NCI-H2171 (cell line): ENCODE measurements around the gene PKP2.

Source experiments
- DNase-seq: peaks from one replicate; lab custom pipeline; 2025; lab: John Stamatoyannopoulos, UW

Gene PKP2

DNA sequence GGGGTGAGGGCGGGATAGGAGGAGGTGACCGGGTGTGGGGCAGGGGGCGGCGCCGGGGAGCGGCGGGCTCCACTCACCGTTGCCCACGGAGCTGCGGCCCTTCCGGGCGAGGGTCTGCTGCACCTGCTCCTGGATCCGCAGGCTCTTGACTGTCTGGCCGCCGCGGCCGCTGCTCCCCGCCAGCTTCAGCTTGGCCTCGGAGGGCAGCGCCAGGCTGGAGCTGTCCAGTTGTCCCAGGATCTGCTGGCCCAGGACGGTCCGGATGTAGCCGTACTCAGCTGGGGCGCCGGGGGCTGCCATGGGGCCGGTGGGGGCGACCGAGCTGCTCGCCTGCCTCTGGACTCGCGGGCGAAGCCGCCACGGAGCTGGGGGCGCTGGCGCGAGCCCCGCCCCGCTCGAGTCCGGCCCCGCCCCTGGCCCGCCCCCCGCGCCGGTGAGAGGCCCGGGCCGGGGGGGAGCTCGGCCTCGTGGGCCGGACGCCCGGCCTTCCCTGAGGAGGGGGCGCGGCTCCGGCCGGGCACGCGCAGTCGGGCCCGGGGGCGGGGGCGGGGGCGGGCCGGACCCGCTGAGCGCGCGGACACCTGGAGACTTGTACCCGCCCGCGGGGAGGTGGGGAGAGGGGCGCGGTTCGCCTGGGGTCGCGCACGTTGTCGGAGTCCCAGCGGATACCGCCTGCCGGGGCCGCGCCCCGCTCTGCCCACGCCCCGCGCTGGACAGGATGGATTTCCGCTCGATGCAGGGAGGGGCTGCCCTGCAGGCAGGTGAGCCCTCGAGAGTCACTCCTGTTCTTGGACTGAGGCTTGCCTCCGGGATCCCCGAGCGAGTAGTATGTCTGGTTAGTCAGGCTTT is at the start of gene PKP2:
Gene PKP2 (minus strand): TSS at position 346 of the 849 bp plus-strand sequence. CDS start 46 bp downstream, at position 300.
- DNase-seq, result peak; percentile 79

DNA sequence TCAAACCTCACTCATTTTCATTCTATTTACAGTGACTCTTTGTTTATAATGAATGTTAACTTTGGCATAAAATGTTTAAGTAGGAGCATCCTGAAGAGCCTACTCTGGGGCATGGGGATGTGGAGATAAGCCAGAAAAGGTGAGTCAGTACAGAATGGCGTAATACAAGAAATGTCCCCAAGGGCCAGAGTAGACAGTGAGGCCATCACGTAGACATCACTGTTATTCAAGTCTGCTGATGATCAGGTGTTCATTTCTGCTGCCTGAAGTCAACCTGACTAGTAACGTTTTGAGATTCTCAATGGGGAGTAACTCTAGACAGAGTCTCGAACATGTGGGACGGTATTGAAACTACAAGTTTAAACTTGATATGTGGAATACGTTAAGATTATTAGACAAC is 47.6 kb upstream of the PKP2 start:
- DNase-seq, result no peak

GRCh38 chr12:32939801-32940200 is 43.2 kb upstream of the PKP2 start:
- no peak for DNase-seq

DNA sequence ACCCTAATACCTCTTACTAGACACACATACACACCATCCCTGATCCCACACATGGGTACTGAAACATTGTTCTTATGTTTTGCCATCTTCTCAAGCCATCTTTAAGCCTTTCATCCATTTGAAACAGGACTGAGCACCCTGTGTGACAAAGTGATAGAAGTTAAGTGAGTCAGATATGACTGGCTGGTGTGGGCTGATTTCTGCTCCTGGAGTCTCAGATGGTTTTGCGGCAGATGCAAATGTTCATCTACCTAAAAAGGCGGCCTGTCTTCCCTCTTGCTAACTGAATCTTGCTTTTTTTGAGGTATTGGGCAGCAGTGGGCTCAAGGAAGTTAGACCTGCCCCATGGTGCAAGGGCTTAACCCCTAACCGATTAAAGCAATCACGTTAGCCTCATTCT is 30.4 kb upstream of the PKP2 start:
- no peak for DNase-seq

DNA sequence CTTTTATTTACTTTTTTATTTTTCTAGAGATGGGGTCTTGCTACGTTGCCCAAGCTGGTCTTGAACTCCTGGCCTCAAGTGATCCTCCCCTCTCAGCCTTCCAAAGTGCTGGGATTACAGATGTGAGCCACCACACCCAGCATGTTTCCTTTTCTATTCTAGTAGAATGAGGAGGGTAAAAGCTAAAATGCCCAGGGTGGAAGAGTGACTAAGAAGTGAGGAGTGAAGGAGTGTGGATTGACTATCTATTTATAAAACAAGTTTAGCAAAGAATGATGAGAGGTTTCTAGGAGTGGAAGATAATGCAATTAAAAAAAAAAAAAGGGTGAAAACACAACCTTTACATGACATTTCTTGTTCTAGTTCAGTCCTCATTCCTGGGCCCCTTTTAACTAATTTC is 29.8 kb upstream of the PKP2 start:
- DNase-seq, result no peak

DNA sequence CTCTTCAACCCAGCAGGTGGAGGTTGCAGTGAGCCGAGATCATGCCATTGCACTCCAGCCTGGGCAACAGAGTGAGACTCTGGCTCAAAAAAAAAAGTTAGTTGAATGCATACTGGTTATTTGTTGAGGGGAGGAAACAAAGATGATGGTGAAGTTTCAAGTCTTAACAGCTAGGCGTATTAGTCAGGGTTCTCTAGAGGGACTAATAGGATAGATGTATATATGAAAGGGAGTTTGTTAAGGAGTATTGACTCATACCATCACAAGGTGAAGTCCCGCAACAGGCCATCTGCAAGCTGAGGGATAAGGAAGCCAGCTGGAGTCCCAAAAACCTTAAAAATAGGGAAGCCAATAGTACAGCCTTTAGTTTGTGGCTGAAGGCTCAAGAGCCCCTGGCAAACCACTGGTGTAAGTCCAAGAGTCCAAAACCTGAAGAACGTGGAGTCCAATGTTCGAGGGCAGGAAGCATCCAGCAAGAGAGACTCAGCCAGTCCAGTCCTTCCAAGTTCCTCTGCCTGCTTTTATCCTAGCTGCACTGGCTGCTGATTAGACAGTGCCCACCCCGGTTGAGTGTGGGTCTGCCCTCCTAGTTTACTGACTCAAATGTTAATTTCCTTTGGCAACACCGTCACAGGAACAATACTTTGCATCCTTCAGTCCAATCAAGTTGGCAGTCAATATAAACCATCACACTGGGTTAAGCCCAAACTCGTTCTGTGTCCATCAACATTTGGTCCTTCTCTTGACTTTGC is 26.1 kb upstream of the PKP2 start:
- DNase-seq, result no peak

DNA sequence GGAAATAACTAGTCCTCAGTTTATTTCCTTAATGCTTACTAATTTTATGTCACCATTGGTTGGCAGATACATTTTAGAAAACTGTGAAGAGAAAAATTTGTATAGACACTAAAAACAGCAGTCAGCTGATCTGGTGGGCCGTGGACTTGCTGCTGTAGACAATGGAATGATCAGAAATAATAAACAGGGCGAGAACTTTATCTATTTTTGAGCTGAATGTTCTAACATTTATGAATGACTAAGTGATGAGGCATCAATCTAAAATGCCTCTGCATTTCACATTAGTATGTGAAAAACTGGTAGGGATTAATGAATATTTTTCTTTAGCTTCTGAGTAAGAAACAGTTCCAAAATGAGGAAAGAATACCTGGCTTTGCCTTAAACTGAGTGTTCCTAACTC is 24.8 kb upstream of the PKP2 start:
- no peak for DNase-seq

GRCh38 chr12:32920506-32921085 is 24.0 kb upstream of the PKP2 start:
- DNase-seq, result no peak

DNA sequence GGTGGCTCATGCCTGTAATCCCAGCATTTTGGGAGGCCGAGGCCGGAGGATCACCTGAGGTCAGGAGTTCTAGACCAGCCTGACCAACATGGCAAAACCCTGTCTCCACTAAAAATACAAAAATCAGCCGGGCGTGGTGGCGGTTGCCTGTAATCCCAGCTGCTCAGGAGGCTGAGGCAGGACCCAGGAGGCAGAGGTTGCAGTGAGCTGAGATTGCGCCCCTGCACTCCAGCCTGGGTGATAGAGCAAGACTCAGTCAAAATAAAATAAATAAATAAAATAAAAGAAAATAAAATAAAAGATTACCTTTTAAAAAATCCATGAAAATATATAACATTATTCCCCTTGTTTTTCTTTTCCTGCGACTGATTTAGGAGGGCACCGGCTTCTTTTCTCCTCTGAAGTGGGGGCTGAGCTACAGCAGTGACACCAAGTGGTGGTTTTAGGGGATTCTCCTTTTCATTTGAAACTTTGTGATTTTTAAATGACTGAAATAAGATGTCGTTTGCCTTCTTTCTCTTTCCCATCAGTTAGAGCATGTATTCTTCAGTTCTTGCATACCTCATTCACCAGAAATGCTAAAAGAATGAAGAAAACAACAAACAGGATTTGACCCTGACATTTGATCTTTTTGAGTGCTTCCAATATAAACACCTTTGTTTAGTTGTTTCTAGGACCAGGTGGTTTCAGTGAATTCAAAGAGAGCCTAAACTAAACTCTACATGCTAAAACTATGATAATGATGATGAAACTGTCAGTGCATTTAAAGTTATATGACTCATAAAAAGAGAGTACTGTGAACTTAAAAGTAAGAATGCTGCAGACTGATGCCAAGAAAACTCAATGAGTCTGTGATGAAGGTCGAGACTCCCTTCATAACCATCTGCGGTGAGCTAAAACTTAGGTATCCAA is 22.6 kb upstream of the PKP2 start:
- DNase-seq, result peak; percentile 27

DNA sequence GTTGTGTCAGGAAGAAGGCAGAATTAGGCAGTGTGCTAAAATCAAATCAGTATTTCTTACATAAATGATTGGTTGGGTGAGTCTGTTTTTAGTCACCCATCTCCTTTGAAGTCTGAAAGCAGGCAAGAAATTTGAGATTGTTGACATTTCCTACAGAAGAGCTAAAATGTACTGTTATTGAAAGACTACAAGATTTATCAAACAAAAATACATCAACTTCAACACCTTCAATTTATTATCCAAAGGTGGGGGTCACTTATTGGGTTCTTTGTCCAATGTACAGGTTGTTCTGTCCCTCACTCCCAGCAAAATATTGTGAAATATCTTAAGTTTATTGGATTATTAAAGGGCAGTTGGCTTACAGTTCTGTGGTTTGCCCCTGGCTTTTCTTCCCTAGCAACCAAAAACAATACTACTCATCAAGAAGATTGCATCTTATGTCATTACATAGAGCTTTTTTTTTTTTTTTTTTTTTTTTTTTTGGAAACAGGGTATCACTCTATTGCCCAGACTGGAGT is 20.6 kb upstream of the PKP2 start:
- no peak for DNase-seq

- DNase-seq, result no peak
Measured at GRCh38 chr12:32907898-32908476, 11.4 kb upstream of the PKP2 start.

DNA sequence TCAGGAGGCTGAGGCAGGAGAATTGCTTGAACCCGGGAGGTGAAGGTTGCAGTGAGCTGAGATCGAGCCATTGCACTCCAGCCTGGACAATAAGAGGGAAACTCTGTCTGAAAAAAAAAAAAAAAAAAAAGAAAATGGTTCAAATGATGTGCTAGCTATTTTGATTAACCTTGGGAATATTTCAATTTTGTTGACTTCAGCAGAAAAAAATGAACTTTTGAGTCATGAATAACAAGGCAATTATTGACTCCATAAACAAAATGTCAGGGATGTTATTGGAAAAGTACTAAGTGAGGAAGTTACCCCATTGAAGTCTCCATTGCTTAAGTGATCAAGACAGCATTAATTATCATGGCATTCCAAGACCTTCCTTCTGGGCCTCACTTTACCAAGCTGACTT is 10.6 kb upstream of the PKP2 start:
- no peak for DNase-seq

- peak; percentile 61 for DNase-seq
Measured at GRCh38 chr12:32906399-32907165, 10.0 kb upstream of the PKP2 start.

DNA sequence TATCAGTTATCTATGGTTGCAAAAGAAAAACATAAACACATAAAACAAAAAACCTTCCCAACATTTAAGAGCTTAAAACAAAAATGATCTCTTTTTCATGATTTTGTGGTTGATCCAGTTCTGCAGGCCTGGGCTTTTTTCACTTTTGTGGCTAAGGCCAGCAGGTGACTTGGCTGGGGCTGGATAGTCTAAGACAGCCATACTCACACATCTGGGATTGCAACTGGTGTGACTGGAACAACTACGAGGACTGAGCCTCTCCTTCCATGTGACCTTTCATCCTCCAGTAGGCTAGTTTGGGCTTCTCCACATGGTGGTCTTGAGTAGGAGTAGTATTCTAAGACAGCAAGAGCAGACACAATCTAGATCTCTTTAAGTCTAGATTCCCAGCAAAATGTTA is 7.2 kb upstream of the PKP2 start:
- DNase-seq, result no peak

DNA sequence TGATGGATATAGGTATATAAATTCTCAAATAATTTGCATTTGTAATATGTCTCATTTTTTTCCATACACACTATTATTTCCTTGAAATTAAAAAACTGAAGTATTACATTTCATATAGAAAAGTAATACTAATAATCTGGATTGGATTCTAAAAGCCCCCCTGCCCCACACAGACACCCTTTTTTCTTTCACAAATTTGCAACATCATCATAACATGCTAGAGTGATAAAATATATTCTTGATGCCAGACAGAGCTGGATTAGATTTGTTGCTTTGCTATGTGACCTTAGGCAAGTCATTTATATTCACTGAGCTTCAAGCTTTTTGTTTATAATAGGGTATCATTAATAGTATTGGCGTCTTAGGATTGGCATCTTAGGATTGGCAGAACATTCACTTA is 6.7 kb upstream of the PKP2 start:
- no peak for DNase-seq

DNA sequence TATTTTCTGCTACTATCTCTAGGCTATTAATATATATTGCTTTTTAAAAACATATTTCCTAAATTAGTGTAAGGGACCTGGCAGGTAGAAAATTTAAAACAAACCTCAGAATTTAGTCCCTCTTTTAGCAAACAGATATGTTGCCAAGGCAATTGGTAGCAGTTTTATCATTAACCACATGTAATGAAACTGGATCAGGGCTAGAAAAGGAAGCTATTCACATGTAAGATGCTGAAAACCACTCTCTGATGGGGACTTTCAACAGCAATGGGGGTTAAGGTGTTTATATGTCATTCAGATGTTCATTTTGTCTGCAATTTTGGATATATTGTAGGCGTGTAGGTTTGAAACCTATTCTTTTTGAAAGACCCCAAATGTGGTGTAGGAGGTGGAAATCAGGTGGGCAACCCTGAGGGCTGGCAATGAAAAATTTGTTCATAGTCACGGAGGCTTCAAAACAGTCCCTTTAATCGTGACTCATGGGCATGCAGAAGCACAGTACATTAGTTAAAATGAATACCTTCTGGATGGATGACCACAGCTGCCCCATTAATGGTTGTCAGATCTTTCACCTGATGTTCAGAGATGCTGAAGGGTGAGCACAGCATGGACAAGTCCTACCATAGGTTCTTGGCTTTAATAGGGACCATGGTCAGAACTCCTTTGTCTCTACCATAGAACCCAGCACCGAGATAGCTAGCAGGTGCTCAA is 5.9 kb upstream of the PKP2 start:
- DNase-seq, result no peak

DNA sequence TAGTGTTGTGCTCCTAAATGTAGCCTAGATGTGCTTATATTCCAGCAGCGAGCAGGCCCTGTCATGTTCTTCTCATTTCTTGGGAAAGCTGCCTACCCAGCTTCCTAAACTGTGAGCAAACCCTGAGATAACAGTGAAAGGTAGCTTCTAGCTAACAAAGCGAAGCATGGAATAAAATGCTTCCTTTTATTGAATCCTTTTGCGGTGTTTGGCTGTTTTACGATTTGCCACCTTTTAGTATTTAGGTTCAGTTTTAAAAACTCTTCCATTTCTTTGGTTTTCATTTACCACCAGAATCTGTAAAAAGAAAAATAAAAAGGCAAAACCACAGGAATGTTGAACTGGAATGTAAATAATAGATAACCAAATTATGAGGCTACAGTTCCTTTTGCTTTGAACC is 5.0 kb upstream of the PKP2 start:
- no peak for DNase-seq

GRCh38 chr12:32897687-32898573 is 1.4 kb upstream of the PKP2 start:
- DNase-seq, result no peak

DNA sequence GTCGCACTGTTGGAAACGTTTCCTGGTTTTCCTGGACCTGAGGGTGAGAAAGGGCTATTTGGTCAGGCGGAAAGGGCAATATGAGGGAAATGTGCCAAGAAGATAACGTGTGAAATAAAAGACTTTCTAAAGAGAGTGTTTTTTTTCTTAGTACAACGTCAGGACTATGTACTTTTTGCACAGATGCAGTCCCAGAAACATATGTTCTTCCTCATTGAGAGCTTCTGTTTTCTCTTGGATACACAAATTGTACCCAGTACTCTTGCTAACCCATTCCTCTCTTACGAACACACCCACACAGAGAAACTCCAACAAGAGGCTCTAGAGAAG is 669 bp upstream of the PKP2 start:
- no peak for DNase-seq
